DND-41 (cell line): ENCODE results near the gene GC.

Experiments
- CTCF ChIP-seq: IDR thresholded peaks from 2 replicates; pipeline ENCODE4 v1.5.1; 2012; ENCODE audit warnings: borderline replicate concordance, low read length, moderate library complexity, mild to moderate bottlenecking; ENCODE audit not compliant: poor library complexity, severe bottlenecking; ENCODE audit errors: extremely low read depth
- EZH2 ChIP-seq: IDR thresholded peaks from 3 replicates; pipeline ENCODE4 v1.6.1; 2012; ENCODE audit warnings: borderline replicate concordance, low read depth, mild to moderate bottlenecking, moderate library complexity, low read length, inconsistent platforms; ENCODE audit not compliant: severe bottlenecking

GRCh38 chr4:71692198-71692597 lies 91.7 kb downstream of the GC start:
- TF ChIP-seq CTCF: no peak
- TF ChIP-seq EZH2: no peak
